Suppressor macrophage treated with lipopolysaccharide for 4 hours (primary cell): Measurements from ENCODE around the gene FLOT1.
"Not testable (repeated sequence)": the region's sequence is repeated elsewhere in the genome, so short reads cannot be mapped to it uniquely, and the experiment has no call there.

Source experiments
- DNase-seq: peaks from one replicate; pipeline ENCODE4 v3.0.0-alpha.2; 2020

Gene FLOT1

GRCh38 chr6:30766461-30767157, 24.1 kb upstream of the FLOT1 start:
- DNase-seq = no peak

- DNase-seq = not testable (repeated sequence)
These were observed 23.0 kb upstream of the FLOT1 start for GRCh38 chr6:30765495-30765894.

GRCh38 chr6:30764490-30765043, 22.1 kb upstream of the FLOT1 start:
- not testable (repeated sequence) for DNase-seq

- DNase-seq = no peak
These were observed 21.4 kb upstream of the FLOT1 start for GRCh38 chr6:30763618-30764489.

- no peak for DNase-seq
These were observed 20.7 kb upstream of the FLOT1 start for GRCh38 chr6:30763155-30763617.

- DNase-seq = no peak
These were observed 19.4 kb upstream of the FLOT1 start for GRCh38 chr6:30761791-30762429.

GRCh38 chr6:30760549-30760948, 18.1 kb upstream of the FLOT1 start:
- DNase-seq = no peak

- DNase-seq = no peak
These were observed 17.2 kb upstream of the FLOT1 start for GRCh38 chr6:30759575-30760239.

GRCh38 chr6:30757261-30757904, 14.9 kb upstream of the FLOT1 start:
- DNase-seq = no peak

- not testable (repeated sequence) for DNase-seq
These were observed 14.0 kb upstream of the FLOT1 start for GRCh38 chr6:30756405-30757003.

- DNase-seq = peak; percentile 32
These were observed 12.1 kb upstream of the FLOT1 start for GRCh38 chr6:30754631-30755030.

GRCh38 chr6:30752157-30752927, 9.9 kb upstream of the FLOT1 start:
- peak; percentile 99 for DNase-seq

- peak; percentile 47 for DNase-seq
These were observed 7.8 kb upstream of the FLOT1 start for GRCh38 chr6:30750379-30750668.

- DNase-seq = no peak
These were observed 7.3 kb upstream of the FLOT1 start for GRCh38 chr6:30749554-30750378.

GRCh38 chr6:30748851-30749540, 6.5 kb upstream of the FLOT1 start:
- DNase-seq = no peak

- DNase-seq = no peak
These were observed 5.6 kb upstream of the FLOT1 start for GRCh38 chr6:30747902-30748769.

GRCh38 chr6:30747300-30747687, 4.8 kb upstream of the FLOT1 start:
- peak; percentile 31 for DNase-seq

- DNase-seq = peak; percentile 97
These were observed 1.7 kb upstream of the FLOT1 start, which contains the start of gene IER3 for GRCh38 chr6:30744054-30744805. TSS of gene IER3 (minus strand) at chr6:30744547. CDS start at chr6:30744518, 29 bp downstream.
